MM.1S (cell line): Measurements from ENCODE around the gene CEP350.

Experiments
- DNase-seq: peaks from one replicate; pipeline ENCODE4 v3.0.0-alpha.2; 2015
- H2AFZ ChIP-seq: fragments of 300-600 bp; sonication (generic); 2 replicates; pipeline ENCODE4 v1.6.0; 2016; ENCODE audit warnings: antibody characterized with exemption, low read length
- H3F3A ChIP-seq: fragments of 300-600 bp; sonication (generic); 2 replicates; pipeline ENCODE4 v1.6.1; 2016; ENCODE audit warnings: mild to moderate bottlenecking, antibody characterized with exemption, low read length, moderate library complexity, mixed read lengths; ENCODE audit not compliant: insufficient read depth
- H3K27ac ChIP-seq: fragments of 300-600 bp; sonication (generic); 2 replicates; pipeline ENCODE4 v1.5.1; 2016; ENCODE audit warnings: mild to moderate bottlenecking, low read length
- H3K27me3 ChIP-seq: fragments of 300-600 bp; sonication (generic); replicated peaks from 2 replicates; pipeline ENCODE4 v1.6.0; 2016; ENCODE audit warnings: low read length; ENCODE audit not compliant: insufficient read depth
- H3K36me3 ChIP-seq: fragments of 300-600 bp; sonication (generic); replicated peaks from 2 replicates; pipeline ENCODE4 v1.6.1; 2016; ENCODE audit warnings: mild to moderate bottlenecking, low read length, mixed read lengths; ENCODE audit not compliant: insufficient read depth
- H3K4me1 ChIP-seq: fragments of 300-600 bp; sonication (generic); 2 replicates; pipeline ENCODE4 v1.6.1; 2016; ENCODE audit warnings: low read length, mixed read lengths
- H3K4me2 ChIP-seq: fragments of 300-600 bp; sonication (generic); 2 replicates; pipeline ENCODE4 v1.6.0; 2016; ENCODE audit warnings: low read depth, low read length
- H3K4me3 ChIP-seq: fragments of 300-600 bp; sonication (generic); 2 replicates; pipeline ENCODE4 v1.5.1; 2016; ENCODE audit warnings: low read length, mixed read lengths
- H3K79me2 ChIP-seq: fragments of 300-600 bp; sonication (generic); 2 replicates; pipeline ENCODE4 v1.6.1; 2016; ENCODE audit warnings: mixed run types, low read length, mixed read lengths
- H3K9ac ChIP-seq: fragments of 300-600 bp; sonication (generic); 2 replicates; pipeline ENCODE4 v1.6.1; 2016; ENCODE audit warnings: low read length, mixed read lengths
- H3K9me2 ChIP-seq: fragments of 300-600 bp; sonication (generic); replicated peaks from 2 replicates; pipeline ENCODE4 v1.6.1; 2016; ENCODE audit warnings: mild to moderate bottlenecking, low read length, mixed read lengths; ENCODE audit not compliant: insufficient read depth
- H3K9me3 ChIP-seq: fragments of 300-600 bp; sonication (generic); replicated peaks from 2 replicates; pipeline ENCODE4 v1.6.1; 2016; ENCODE audit warnings: mild to moderate bottlenecking, low read length, mixed read lengths; ENCODE audit not compliant: insufficient read depth
- H4K20me1 ChIP-seq: fragments of 300-600 bp; sonication (generic); 2 replicates; pipeline ENCODE4 v1.6.1; 2016; ENCODE audit warnings: mild to moderate bottlenecking, low read length, moderate library complexity, mixed read lengths; ENCODE audit not compliant: insufficient read depth
- CTCF ChIP-seq: fragments of 300-600 bp; sonication (generic); IDR thresholded peaks from 2 replicates; pipeline ENCODE4 v1.5.1; 2016; ENCODE audit warnings: antibody characterized with exemption, low read length, mixed read lengths
- EZH2 ChIP-seq: fragments of 300-600 bp; sonication (generic); optimal IDR thresholded peaks from 2 replicates; pipeline ENCODE3; 2017; ENCODE audit warnings: low read depth, mild to moderate bottlenecking, antibody characterized with exemption, low read length, mixed read lengths
- EZH2phosphoT487 ChIP-seq: fragments of 300-600 bp; sonication (generic); IDR thresholded peaks from 2 replicates; pipeline ENCODE4 v1.6.1; 2018; ENCODE audit warnings: antibody characterized with exemption, low read length

Gene CEP350

GRCh38 chr1:179923029-179923428 is 31.6 kb upstream of the CEP350 start:
- Histone ChIP-seq H2AFZ (no peak overlapping the region), H3K9me3 (no peaks in the 10 kb centered on the region), H3K79me2 (no peaks in the 10 kb centered on the region), H3K9me2 (no peaks in the 10 kb centered on the region), H3K27me3 (no peaks in the 10 kb centered on the region), H4K20me1 (no peaks in the 10 kb centered on the region), H3F3A (no peaks in the 10 kb centered on the region), H3K36me3 (no peaks in the 10 kb centered on the region), H3K4me1 (no peaks in the 10 kb centered on the region), H3K4me2 (no peak overlapping the region), H3K27ac (no peak overlapping the region), H3K4me3 (no peak overlapping the region), H3K9ac (no peak overlapping the region)
- TF ChIP-seq CTCF (no peak), EZH2 (no peak), EZH2phosphoT487 (no peak)
- DNase-seq, result no peak

- Histone ChIP-seq H3K27me3 (no peaks in the 10 kb centered on the region), H3K27ac (no peak overlapping the region)
Observed at GRCh38 chr1:179924268-179924667, 30.3 kb upstream of the CEP350 start.

GRCh38 chr1:179925302-179925701 is 29.3 kb upstream of the CEP350 start:
- H3F3A ChIP-seq, result no peaks in the 10 kb centered on the region
- H3K9ac ChIP-seq, result no peak overlapping the region
- H2AFZ ChIP-seq, result no peak overlapping the region
- no peaks in the 10 kb centered on the region for H3K4me1 ChIP-seq
- no peak overlapping the region for H3K4me2 ChIP-seq
- H3K9me3 ChIP-seq, result no peaks in the 10 kb centered on the region
- H3K79me2 ChIP-seq, result no peaks in the 10 kb centered on the region
- TF ChIP-seq CTCF (no peak), EZH2 (no peak), EZH2phosphoT487 (no peak)
- H3K9me2 ChIP-seq, result no peaks in the 10 kb centered on the region
- DNase-seq, result no peak
- H4K20me1 ChIP-seq, result no peaks in the 10 kb centered on the region
- no peak overlapping the region for H3K27ac ChIP-seq
- H3K4me3 ChIP-seq, result no peak overlapping the region
- H3K36me3 ChIP-seq, result no peaks in the 10 kb centered on the region
- no peaks in the 10 kb centered on the region for H3K27me3 ChIP-seq

More at GRCh38 chr1:179924268-179924667, 30.3 kb upstream of the CEP350 start:
- no peak for DNase-seq
- Histone ChIP-seq H3K9me3 (no peaks in the 10 kb centered on the region), H3K4me3 (no peak overlapping the region), H3K79me2 (no peaks in the 10 kb centered on the region), H3K4me2 (no peak overlapping the region), H3K9me2 (no peaks in the 10 kb centered on the region), H3K36me3 (no peaks in the 10 kb centered on the region), H3K9ac (no peak overlapping the region), H3K4me1 (no peaks in the 10 kb centered on the region), H3F3A (no peaks in the 10 kb centered on the region), H2AFZ (no peak overlapping the region), H4K20me1 (no peaks in the 10 kb centered on the region)
- TF ChIP-seq EZH2 (no peak), EZH2phosphoT487 (no peak), CTCF (no peak)
